ENCODE measurements around the gene NUP160.

DNA sequence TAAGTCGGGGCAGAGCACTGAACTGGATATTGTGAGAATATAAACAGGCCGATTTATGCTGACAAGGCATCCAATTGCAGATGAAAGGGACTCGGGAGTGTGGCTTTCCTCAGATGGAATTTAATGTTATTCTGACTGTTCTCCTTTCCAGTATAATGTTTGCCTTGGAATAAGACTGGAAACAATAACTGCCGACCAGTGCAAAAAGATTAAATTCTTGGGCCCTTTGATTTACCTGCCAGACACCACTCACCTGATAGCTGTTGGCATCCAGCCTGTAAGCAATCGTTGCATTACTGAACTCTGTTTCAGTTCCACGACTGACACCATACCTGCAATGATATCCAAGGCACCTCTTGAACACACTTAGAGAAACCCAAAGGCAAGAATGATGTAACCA, 10.9 kb downstream of the NUP160 start:
- TF ChIP-seq EZH2phosphoT487 (IDR thresholded peaks at IDR 0.05; ENCODE audit: low read depth), result no peak
- TF ChIP-seq, protein P1, sequence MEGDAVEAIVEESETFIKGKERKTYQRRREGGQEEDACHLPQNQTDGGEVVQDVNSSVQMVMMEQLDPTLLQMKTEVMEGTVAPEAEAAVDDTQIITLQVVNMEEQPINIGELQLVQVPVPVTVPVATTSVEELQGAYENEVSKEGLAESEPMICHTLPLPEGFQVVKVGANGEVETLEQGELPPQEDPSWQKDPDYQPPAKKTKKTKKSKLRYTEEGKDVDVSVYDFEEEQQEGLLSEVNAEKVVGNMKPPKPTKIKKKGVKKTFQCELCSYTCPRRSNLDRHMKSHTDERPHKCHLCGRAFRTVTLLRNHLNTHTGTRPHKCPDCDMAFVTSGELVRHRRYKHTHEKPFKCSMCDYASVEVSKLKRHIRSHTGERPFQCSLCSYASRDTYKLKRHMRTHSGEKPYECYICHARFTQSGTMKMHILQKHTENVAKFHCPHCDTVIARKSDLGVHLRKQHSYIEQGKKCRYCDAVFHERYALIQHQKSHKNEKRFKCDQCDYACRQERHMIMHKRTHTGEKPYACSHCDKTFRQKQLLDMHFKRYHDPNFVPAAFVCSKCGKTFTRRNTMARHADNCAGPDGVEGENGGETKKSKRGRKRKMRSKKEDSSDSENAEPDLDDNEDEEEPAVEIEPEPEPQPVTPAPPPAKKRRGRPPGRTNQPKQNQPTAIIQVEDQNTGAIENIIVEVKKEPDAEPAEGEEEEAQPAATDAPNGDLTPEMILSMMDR (IDR thresholded peaks at IDR 0.05; ENCODE audit: low read depth, low read length), result no peak
